ENCODE measurements around the gene TXNDC12.
A peak's percentile ranks its signal among the peaks of the same experiment; 100 is the strongest.
"Not testable (repeated sequence)": the region's sequence is repeated elsewhere in the genome, so short reads cannot be mapped to it uniquely, and the experiment has no call there.

The TXNDC12 gene

DNA sequence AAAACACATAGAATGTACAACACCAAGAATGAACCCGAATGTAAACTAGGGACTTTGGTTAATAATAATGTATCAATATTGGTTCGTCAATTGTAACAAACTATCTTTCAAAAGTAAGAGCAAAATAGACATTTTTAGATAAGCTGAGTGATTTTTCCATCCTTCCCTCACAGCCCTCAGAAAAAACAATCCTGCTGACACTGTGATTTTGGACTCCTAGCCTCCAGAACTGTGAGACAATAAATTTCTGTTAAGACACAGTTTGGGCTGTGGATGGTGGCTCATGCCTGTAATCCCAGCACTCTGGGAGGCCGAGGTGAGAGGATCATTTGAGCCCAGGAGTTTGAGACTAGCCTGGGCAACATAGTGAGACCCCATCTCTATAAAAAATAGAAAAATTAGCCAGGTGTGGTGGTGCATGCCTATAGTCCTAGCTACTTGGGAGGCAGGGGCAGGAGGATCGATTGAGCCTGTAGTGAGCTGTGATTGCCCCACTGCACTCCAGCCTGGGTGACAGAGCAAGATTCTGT lies 9.3 kb downstream of the TXNDC12 start:
- not testable (repeated sequence) for DNase-seq

GRCh38 chr1:52045236-52045635 lies 9.8 kb downstream of the TXNDC12 start:
- no peak for DNase-seq

DNA sequence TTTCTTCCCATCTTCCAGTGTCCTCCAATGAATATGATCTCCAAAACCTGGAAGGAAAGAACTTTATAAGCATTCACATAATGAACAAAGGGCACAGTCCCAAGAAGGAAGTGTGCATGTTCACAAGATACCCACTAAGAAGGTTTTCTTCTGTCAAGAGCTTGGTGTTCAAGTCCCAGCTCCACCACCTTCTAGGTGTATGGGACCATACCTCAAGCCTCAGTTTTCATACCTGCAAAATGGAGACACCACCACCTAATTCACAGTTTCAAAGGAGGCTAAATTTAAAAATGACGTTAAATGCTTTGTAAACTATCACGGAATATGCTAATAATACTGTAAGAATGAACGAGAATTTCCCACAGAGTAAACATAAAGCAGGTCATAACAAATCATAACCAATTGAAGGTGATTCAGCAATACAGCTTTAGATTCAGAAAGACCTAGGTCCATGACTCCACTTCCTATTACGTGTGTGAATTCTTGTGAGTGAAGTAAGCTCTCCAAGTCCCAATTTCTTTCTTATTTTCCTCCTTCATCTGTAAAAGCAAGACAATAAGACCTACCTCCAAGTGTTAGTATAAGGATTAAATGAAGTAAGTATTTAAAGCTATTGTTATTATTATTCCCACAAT lies 13.3 kb downstream of the TXNDC12 start:
- no peak for DNase-seq

- no peak for DNase-seq
Measured at GRCh38 chr1:52037909-52038308, 17.1 kb downstream of the TXNDC12 start.

DNA sequence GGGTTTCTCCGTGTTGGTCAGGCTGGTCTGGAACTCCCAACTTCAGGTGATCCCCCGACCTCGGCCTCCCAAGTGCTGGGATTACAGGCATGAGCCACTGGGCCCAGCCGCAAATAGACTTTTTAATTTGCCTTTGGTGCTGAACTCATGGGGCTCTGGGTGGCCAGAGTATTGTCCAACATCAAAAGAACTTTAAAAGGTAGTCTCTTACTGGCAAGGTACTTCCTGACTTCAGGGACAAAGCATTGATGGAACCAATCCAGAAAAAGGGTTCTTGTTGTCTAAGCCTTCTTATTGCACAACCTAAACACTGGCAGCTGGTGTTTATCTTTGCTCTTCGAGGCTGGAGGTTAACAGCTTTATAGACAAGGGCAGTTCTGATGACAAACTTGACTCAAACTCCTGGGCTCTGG lies 17.6 kb downstream of the TXNDC12 start:
- DNase-seq: no peak

DNA sequence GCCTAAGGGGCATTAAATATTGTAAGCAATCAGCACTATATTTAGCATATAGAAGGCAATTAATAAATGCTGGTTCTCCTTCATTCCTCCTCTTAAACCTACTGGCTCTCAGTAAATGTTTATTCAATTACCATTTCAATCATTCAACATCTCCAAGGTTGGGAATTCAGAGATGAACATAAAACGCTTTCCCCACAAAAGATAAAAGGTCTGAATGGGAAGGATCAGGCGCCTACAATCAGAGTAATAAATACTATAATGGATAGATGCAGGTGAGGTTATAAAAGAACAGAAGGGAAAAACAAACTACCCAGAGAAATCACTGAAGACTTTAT lies 21.0 kb downstream of the TXNDC12 start:
- no peak for DNase-seq

- DNase-seq: peak; percentile 88 to 94 (median 92)
Measured at GRCh38 chr1:52033190-52034049, 21.6 kb downstream of the TXNDC12 start, which contains the start of gene KTI12. TSS of gene KTI12 (minus strand) at chr1:52033810. CDS start at chr1:52033761, 49 bp downstream.

GRCh38 chr1:52032785-52033131 lies 22.2 kb downstream of the TXNDC12 start:
- DNase-seq: peak; percentile 26 to 63 (median 48)

- no peak for DNase-seq
Measured at GRCh38 chr1:52032124-52032784, 22.7 kb downstream of the TXNDC12 start.

DNA sequence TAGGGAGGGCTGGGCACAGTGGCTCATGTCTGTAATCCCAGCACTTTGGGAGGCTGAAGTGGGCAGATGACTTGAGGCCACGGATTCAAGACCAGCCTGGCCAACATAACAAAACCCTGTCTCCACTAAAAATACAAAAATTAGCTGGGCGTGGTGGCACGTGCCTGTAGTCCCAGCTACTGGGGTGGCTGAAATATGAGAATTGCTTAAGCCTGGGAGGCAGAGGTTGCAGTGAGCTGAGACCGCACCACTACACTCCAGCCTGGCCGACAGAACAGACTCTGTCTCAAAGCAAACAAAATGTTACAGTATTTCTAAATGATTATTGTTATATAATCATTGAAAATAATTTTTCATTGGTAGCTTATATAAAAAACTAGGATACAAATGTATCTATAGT lies 26.2 kb downstream of the TXNDC12 start:
- not testable (repeated sequence) for DNase-seq

DNA sequence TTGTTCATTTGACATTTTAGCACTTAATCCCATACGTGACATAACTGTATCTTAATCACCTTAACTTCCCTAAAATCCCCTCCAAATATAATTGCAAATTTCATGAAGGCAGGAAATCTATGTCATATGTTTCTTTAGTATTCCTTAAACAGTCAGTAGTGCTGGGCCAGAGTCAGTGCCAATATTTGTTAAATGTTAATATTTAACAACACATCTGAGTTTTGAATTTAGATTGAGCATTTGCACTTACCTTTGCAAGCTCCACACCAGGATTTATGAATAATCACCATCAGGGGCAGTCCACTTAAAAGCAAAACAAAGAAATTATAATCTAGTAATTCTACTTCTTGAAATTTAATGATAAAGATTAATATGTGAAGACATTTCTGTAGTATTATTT lies 26.7 kb downstream of the TXNDC12 start:
- DNase-seq: peak in 2 of 4 experiments; percentile 6 to 15

GRCh38 chr1:52026278-52026677 lies 28.7 kb downstream of the TXNDC12 start:
- DNase-seq: no peak

DNA sequence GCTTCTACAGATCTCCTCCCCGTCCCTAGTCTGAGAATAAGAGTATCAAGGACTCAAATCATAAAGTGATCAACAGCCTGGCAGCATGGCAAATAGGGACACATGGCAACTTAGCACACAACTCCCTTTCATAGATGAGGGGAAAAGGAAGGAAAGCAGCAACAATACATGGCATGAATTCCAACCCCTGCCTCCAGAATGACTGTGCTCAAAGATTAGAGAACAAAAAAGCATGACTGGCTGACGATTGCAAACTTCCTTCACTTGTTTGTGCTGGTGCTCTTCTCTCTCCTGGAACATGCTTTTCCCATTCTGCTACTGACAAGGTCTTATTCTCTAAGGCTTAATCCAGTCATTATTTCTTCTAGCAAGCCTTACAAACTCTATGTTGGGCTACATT lies 32.9 kb downstream of the TXNDC12 start:
- DNase-seq: no peak

GRCh38 chr1:52008071-52008809 lies 46.8 kb downstream of the TXNDC12 start:
- no peak for DNase-seq

DNA sequence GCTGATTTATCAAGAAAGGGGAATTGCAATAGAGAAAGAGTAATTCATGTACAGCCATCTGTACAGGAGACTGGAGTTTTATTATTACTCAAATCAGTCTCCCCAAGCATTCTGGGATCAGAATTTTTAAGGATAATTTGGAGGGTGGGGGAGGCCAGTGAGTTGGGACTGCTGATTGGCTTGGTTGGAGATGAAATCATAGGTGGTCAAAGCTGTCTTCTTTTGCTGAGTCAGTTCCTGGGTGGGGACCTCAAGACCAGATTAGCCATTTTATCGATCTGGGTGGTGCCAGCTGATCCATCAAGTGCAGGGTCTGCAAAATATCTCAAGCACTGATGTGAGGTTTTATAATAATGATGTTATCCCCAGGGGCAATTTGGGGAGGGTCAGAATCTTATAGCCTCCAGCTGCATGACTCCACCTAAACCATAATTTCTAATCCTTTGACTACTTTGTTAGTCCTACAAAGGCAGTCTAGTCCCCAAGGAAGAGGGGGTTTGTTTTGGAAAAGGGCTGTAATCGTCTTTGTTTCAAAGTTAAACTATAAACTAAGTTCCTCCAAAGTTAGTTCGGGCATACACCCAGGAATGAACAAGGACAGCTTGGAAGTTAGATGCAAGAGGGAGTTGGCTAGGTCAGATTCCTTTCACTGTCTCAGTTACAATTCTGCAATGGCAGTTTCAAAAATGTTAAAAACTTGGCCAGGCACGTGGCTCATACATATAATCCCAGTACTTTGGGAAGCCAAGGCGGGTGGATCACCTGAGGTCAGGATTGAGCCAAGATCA lies 47.6 kb downstream of the TXNDC12 start:
- no peak for DNase-seq

DNA sequence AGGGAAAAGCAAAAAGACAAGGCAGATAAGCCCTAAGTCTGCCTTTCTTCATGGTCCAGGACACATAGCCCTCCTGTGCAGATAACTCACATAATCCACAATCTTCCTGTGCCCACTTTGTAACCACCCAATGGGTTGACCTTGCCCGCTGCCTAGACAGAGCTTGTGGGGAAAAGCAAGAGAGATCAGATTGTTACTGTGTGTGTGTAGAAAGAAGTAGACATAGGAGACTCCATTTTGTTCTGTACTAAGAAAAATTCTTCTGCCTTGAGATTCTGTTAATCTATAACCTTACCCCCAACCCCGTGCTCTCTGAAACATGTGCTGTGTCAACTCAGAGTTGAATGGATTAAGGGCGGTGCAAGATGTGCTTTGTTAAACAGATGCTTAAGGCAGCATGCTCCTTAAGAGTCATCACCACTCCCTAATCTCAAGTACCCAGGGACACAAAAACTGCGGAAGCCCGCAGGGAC lies 48.9 kb downstream of the TXNDC12 start:
- not testable (repeated sequence) for DNase-seq

DNA sequence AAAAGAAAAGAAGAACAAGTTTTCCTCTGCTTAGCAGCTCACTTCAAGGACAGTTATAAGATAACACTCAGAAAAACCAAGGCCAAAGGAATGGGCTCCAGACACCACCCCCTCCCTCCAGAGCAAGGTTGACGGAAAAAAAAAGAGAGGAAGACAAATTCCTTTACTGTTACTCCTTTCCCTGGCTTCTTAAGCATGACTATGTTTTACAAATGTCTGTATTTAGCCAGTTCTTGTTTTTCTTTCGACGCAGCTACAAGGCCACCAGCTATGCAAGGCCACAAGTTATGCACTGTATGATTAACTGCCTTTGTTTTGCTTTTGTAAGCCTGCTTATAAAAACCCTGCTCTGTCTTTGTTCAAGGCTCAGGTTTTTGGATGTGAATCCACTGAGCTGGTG lies 49.4 kb downstream of the TXNDC12 start:
- not testable (repeated sequence) for DNase-seq

- DNase-seq: no peak
Measured at GRCh38 chr1:52003877-52004276, 51.1 kb downstream of the TXNDC12 start.

GRCh38 chr1:52002038-52002917 lies 52.7 kb downstream of the TXNDC12 start:
- peak; percentile 89 to 93 (median 90) for DNase-seq

- no peak for DNase-seq
Measured at GRCh38 chr1:51998701-51999100, 56.3 kb downstream of the TXNDC12 start.

- no peak for DNase-seq
Measured at GRCh38 chr1:51997974-51998382, 57.0 kb downstream of the TXNDC12 start.

Data from suppressor macrophage (primary cell).